Vagina (tissue), 2 donors: ENCODE data around the gene LIPE. TPM values are rescaled to one million over a fixed set of nuclear protein-coding genes. Genes with fewer than 3 reads are reported as not detected.
"Not testable (repeated sequence)": the region's sequence is repeated elsewhere in the genome, so short reads cannot be mapped to it uniquely, and the experiment has no call there.

Experiments used
- DNase-seq, 2 donors: peaks; one replicate each; pipeline ENCODE4 v3.0.0-alpha.2; 2017; ENCODE audit errors: extremely low spot score in 2 of 2
- H3K27ac ChIP-seq: fragments of 200-600 bp; sonication (generic); one replicate; pipeline ENCODE4 v1.5.1; 2019
- H3K27me3 ChIP-seq: fragments of 200-600 bp; sonication (generic); one replicate; pipeline ENCODE4 v1.5.1; 2019
- H3K36me3 ChIP-seq, 2 donors: fragments of 200-600 bp; sonication (generic); one replicate each; pipeline ENCODE4 v1.5.1; 2017 to 2019
- H3K4me1 ChIP-seq: fragments of 200-600 bp; sonication (generic); one replicate; pipeline ENCODE4 v1.5.1; 2019
- H3K4me3 ChIP-seq, 2 donors: fragments of 200-600 bp; sonication (generic); 1 replicate in 1 of 2; 2 replicates in 1 of 2; pipeline ENCODE4 v1.5.1; 2016 to 2019
- H3K9me3 ChIP-seq: fragments of 200-600 bp; sonication (generic); one replicate; pipeline ENCODE4 v1.5.1; 2019
- POLR2A ChIP-seq, 2 donors: fragments of 450-650 bp; IDR thresholded peaks; one replicate each; pipeline ENCODE4 v1.6.1; 2017; ENCODE audit warnings: antibody characterized with exemption in 2 of 2, mild to moderate bottlenecking in 2 of 2, moderate library complexity in 2 of 2
- POLR2AphosphoS5 ChIP-seq, 2 donors: sonication (generic); formaldehyde crosslinking; IDR thresholded peaks; one replicate each; pipeline ENCODE4 v1.9.0; 2017; ENCODE audit warnings: antibody characterized with exemption in 2 of 2, mild to moderate bottlenecking in 2 of 2, low read depth in 1 of 2; ENCODE audit not compliant: insufficient read depth in 1 of 2
- intact Hi-C: fragments of 100-400 bp; cut with DNase I; formaldehyde crosslinking; loops from one replicate; pipeline ENCODE4 v1.15.1; 2023
- total RNA-seq: library from RNA; depleted of rRNA; stranded (reverse); fragments of >200 nt; gene quantifications from one replicate; pipeline ENCODE4 v1.2.3, GENCODE V29; 2016
- TF ChIP-seq, protein P1 (sequence below), 3 experiments: fragments of 450-650 bp in 2 of 3; fragments of 200-600 bp in 1 of 3; sonication (generic) in 1 of 3; IDR thresholded peaks; one replicate each; pipeline ENCODE4 v1.5.1; 2017 to 2019; ENCODE audit warnings: antibody characterized with exemption in 3 of 3, mild to moderate bottlenecking in 2 of 3, moderate library complexity in 2 of 3

LIPE gene
- total RNA-seq, 1 donor from 2014 or later, result 102 TPM

DNA sequence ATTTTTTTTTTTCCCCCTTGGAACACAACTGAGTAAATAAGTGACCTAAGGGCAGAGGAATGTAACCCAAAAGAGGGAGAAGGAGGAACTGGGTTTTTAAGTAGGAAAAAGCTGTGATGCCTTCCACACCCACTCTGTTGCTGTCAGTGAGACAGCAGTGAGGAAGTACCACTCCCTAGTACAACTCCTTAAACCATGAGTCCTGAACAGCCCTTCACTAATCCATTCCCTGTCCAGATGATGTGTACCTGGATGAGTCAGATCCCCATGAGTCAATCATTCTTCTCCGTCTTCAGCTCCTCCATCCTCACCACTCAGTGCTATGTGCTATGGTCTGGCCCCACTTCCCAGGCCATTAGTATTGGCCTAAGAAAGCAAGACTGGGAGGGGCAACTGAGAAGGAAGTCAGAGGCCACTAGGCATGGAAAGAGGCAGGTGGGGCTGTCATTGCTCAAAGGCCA lies 28.5 kb upstream of the LIPE start:
- H3K36me3 ChIP-seq, result no peaks in the 10 kb centered on the region

DNA sequence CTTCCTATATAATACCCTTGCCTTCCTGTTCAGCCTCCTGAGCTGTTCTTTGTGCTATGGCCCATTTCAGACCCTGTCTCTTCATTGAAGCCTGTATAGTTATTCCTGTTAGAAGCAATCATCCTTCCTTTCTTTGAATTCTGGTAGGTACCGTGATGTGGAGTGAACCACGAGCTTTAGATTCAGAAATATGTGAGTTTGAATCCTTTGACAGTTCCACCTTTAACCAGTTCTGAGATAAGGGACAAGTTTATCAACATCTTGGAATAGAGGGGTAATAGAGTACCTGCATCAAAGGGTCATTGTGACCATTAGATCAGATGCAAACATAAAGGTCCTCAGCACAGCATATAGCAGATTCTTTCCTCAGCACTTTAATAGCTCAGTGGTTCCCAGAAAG lies 27.9 kb upstream of the LIPE start:
- no peaks in the 10 kb centered on the region for H3K9me3 ChIP-seq
- intact Hi-C loops, result no loop called here
- H3K27ac ChIP-seq, result no peak overlapping the region
- H3K36me3 ChIP-seq, result no peaks in the 10 kb centered on the region
- no peak for DNase-seq
- H3K4me3 ChIP-seq, result no peak overlapping the region
- H3K27me3 ChIP-seq, result no peaks in the 10 kb centered on the region
- TF ChIP-seq, protein P1, sequence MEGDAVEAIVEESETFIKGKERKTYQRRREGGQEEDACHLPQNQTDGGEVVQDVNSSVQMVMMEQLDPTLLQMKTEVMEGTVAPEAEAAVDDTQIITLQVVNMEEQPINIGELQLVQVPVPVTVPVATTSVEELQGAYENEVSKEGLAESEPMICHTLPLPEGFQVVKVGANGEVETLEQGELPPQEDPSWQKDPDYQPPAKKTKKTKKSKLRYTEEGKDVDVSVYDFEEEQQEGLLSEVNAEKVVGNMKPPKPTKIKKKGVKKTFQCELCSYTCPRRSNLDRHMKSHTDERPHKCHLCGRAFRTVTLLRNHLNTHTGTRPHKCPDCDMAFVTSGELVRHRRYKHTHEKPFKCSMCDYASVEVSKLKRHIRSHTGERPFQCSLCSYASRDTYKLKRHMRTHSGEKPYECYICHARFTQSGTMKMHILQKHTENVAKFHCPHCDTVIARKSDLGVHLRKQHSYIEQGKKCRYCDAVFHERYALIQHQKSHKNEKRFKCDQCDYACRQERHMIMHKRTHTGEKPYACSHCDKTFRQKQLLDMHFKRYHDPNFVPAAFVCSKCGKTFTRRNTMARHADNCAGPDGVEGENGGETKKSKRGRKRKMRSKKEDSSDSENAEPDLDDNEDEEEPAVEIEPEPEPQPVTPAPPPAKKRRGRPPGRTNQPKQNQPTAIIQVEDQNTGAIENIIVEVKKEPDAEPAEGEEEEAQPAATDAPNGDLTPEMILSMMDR (IDR thresholded peaks at IDR 0.05), result no peak
- H3K4me1 ChIP-seq, result no peaks in the 10 kb centered on the region

More for the DNA sequence above, 28.5 kb upstream of the LIPE start:
- H3K27ac ChIP-seq, result no peak overlapping the region
- no peaks in the 10 kb centered on the region for H3K4me1 ChIP-seq
- TF ChIP-seq POLR2A (IDR thresholded peaks at IDR 0.05) (no peak), POLR2AphosphoS5 (IDR thresholded peaks at IDR 0.05; ENCODE audit: insufficient read depth in 1 of 2, low read depth in 1 of 2) (peak in 1 of 2 donors; percentile 54)
- TF ChIP-seq, protein P1 (IDR thresholded peaks at IDR 0.05), result no peak
- H3K27me3 ChIP-seq, result no peaks in the 10 kb centered on the region
- intact Hi-C loops, result no loop called here
- no peak overlapping the region for H3K4me3 ChIP-seq
- no peaks in the 10 kb centered on the region for H3K9me3 ChIP-seq
- DNase-seq, result no peak

DNA sequence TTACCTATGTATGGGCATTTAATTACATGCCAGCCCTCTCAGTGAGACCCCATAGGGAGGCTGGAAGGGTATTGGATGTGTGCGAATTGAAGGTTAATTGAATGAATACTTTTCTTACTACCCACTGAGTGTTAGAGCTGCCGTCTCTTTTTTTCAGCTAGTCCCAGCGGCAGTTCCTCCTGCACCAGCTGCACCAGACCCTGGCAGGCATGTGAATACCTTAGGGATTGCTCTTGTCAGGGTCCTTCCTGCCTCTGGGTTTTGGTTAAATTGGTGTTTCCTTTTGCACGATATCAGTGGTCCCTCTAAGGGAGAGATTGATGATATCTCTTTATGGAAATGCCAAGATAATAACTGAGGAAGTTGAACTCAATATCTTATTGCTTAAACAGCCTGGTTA lies 25.4 kb upstream of the LIPE start:
- TF ChIP-seq POLR2AphosphoS5 (IDR thresholded peaks at IDR 0.05; ENCODE audit: insufficient read depth in 1 of 2, low read depth in 1 of 2) (no peak), POLR2A (IDR thresholded peaks at IDR 0.05) (no peak)
- TF ChIP-seq, protein P1 (IDR thresholded peaks at IDR 0.05), result no peak
- DNase-seq, result no peak
- no peaks in the 10 kb centered on the region for H3K27me3 ChIP-seq
- no peaks in the 10 kb centered on the region for H3K9me3 ChIP-seq
- H3K27ac ChIP-seq, result no peak overlapping the region
- H3K36me3 ChIP-seq, result no peaks in the 10 kb centered on the region
- H3K4me1 ChIP-seq, result no peaks in the 10 kb centered on the region
- no peak overlapping the region for H3K4me3 ChIP-seq
- intact Hi-C loops, result no loop called here

DNA sequence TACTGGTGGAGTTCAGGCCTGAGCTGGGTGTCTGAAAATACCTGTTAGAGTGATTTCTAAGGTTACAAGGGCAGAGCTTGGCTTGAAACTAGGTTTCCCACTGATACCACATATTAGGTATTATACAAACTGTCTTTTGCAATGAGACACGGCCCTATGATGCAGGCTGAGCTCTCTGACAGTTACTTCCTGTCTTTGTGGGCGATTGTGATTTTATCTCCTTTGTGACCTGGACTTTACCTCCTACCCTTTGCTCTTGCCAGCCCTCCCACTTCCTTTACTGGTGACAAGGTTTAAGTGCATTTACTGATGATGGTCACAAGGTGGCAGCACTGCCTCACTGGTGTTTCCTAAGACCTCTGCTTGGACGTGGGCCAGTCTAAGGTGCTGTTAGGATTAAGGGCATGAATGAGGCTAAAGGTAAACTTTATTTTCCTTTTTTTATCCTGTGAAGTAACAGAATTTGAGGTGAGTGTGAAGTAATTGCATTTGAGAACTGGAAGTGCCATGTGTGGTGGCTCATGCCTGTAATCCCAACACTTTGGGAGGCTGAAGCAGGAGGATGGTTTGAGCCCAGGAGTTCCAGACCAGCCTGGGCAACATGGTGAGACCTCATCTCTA lies 23.2 kb upstream of the LIPE start:
- intact Hi-C loops, result no loop called here
- H3K9me3 ChIP-seq, result no peaks in the 10 kb centered on the region
- TF ChIP-seq POLR2A (IDR thresholded peaks at IDR 0.05) (no peak), POLR2AphosphoS5 (IDR thresholded peaks at IDR 0.05; ENCODE audit: insufficient read depth in 1 of 2, low read depth in 1 of 2) (peak in 1 of 2 donors; percentile 72)
- TF ChIP-seq, protein P1 (IDR thresholded peaks at IDR 0.05), result peak; percentile 82 to 96 (median 84)
- H3K4me3 ChIP-seq, result no peak overlapping the region
- no peaks in the 10 kb centered on the region for H3K27me3 ChIP-seq
- DNase-seq, result no peak
- H3K27ac ChIP-seq, result no peak overlapping the region
- H3K36me3 ChIP-seq, result no peaks in the 10 kb centered on the region
- H3K4me1 ChIP-seq, result no peaks in the 10 kb centered on the region

DNA sequence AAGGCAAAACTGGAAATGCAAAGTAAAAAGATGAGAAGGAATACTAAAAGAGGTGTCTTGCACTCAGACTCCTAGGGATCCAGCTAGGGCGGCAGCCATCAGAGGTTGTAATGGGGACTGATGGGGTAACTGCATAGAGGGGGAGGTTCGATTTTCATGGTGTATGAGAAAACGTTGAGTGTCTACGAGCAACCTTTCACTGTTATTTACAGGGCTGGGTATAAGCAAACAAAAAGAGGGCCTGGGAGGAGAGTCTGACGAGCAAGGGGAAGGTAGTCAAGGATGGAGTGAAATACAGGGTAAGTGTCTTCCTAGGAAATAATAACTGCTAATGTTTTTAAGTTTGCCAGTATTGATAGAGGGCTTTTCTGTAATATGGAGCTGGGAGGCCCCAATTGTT lies 21.1 kb upstream of the LIPE start:
- intact Hi-C loops, H3K9me3 ChIP-seq, H3K27me3 ChIP-seq, H3K36me3 ChIP-seq, H3K27ac ChIP-seq, H3K4me3 ChIP-seq, H3K4me1 ChIP-seq, DNase-seq: not testable (repeated sequence)
